AG04450 (cell line): ENCODE results near the gene ENGASE. TPM values are rescaled to one million over a fixed set of nuclear protein-coding genes. Genes with fewer than 3 reads are reported as not detected.

Experiments
- CTCF ChIA-PET: fragments of 300-600, 350-600 bp; formaldehyde crosslinking; extraction: SDS; loops from one replicate; lab custom pipeline; 2022; ENCODE audit warnings: antibody characterized with exemption, inconsistent platforms; lab: Charles Lee
- POLR2A ChIA-PET: fragments of 350-600 bp; formaldehyde crosslinking; extraction: SDS; loops from one replicate; lab custom pipeline; 2021; ENCODE audit warnings: antibody characterized with exemption, inconsistent platforms; lab: Yijun Ruan, JAX
- DNase-seq: peaks from one replicate; pipeline ENCODE4 v3.0.0-alpha.2; 2011; ENCODE audit warnings: low read depth, low spot score
- H3K27ac ChIP-seq: one replicate; pipeline ENCODE4 v1.5.1; 2012; ENCODE audit warnings: low read depth, low read length, control low read depth
- H3K27me3 ChIP-seq: one replicate; pipeline ENCODE4 v1.6.0; 2012; ENCODE audit warnings: low read length; ENCODE audit not compliant: control insufficient read depth, insufficient read depth
- H3K4me3 ChIP-seq: 2 replicates; pipeline ENCODE4 v1.5.1; 2011; ENCODE audit warnings: mild to moderate bottlenecking, low read depth, low read length, control low read depth
- H3K9me3 ChIP-seq: 2 replicates; pipeline ENCODE4 v1.5.1; 2012; ENCODE audit warnings: low read length; ENCODE audit not compliant: control insufficient read depth, insufficient read depth
- polyA minus RNA-seq: library from RNA; depleted of rRNA, polyadenylated mRNA; stranded (reverse); fragments of >200 nt; gene quantifications from 2 replicates; pipeline ENCODE4 v1.2.3, GENCODE V29; 2011; rRNA and poly(A)+ RNA removed
- polyA plus RNA-seq: library from polyadenylated mRNA; depleted of rRNA; stranded (reverse); fragments of >200 nt; gene quantifications from 2 replicates; pipeline ENCODE4 v1.2.3, GENCODE V29; 2011; rRNA removed
- TF ChIP-seq, protein P1 (sequence below): IDR thresholded peaks from 2 replicates; pipeline ENCODE4 v1.5.1; 2011; ENCODE audit warnings: low read depth, low read length, control low read depth, inconsistent platforms

Gene ENGASE, protein sequence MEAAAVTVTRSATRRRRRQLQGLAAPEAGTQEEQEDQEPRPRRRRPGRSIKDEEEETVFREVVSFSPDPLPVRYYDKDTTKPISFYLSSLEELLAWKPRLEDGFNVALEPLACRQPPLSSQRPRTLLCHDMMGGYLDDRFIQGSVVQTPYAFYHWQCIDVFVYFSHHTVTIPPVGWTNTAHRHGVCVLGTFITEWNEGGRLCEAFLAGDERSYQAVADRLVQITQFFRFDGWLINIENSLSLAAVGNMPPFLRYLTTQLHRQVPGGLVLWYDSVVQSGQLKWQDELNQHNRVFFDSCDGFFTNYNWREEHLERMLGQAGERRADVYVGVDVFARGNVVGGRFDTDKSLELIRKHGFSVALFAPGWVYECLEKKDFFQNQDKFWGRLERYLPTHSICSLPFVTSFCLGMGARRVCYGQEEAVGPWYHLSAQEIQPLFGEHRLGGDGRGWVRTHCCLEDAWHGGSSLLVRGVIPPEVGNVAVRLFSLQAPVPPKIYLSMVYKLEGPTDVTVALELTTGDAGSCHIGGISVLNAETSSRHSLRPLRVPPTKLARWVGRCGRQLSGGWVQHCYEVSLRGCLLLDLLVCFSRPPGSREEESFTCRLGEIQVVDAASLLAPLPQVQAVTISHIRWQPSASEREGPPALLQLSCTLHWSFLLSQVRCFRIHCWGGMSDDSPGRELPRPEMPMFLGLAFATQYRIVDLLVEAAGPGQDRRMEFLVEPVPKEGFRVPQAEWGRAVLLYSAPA
- polyA plus RNA-seq, result 5.9 and 6.0 TPM in 2 replicates
- polyA minus RNA-seq, result 10.1 and 12.7 TPM in 2 replicates

DNA sequence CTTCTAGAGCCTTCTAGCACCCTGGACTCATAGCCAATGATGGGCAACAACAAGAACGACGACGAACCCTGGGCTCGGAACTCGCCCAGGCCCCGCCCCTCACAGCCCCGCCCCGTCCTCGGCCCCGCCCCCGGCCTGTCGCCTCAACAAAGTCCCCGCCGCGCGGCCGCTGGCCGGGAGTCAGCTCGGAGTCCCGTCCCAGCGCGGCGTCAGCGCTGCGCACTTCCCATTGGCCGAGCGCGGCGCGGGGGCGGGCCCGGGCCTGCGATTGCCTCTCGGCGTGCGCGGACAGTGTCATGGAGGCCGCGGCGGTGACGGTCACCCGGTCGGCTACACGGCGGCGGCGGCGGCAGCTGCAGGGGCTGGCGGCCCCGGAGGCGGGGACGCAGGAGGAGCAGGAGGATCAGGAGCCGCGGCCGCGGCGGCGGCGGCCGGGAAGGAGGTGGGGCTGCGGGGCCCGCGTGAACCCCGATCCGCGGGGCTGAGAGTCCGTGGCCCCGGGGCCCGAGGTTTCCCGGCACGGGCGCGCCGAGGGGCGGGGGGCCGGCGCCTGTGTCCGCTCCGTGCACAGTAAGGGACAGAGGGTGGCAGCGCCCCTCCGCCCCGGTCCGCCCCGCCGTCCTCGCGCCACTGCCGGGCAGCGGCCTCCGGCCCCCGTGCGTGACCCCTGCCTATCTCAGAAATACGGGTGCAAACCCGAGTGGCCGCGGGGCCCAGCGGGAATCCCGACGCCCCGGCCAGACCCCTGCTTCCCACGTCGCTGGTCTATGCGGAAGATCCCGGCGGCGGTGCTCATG, at the start of gene ENGASE:
ENGASE (plus strand) TSS at position 176 of the 797 bp plus-strand sequence; CDS start at position 297, 121 bp downstream.
- TF ChIP-seq, protein P1, sequence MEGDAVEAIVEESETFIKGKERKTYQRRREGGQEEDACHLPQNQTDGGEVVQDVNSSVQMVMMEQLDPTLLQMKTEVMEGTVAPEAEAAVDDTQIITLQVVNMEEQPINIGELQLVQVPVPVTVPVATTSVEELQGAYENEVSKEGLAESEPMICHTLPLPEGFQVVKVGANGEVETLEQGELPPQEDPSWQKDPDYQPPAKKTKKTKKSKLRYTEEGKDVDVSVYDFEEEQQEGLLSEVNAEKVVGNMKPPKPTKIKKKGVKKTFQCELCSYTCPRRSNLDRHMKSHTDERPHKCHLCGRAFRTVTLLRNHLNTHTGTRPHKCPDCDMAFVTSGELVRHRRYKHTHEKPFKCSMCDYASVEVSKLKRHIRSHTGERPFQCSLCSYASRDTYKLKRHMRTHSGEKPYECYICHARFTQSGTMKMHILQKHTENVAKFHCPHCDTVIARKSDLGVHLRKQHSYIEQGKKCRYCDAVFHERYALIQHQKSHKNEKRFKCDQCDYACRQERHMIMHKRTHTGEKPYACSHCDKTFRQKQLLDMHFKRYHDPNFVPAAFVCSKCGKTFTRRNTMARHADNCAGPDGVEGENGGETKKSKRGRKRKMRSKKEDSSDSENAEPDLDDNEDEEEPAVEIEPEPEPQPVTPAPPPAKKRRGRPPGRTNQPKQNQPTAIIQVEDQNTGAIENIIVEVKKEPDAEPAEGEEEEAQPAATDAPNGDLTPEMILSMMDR, result no peak
- DNase-seq, result peak; percentile 59
- ChIA-PET POLR2A (interaction anchor here (0.6 to 0.7 kb wide), 2 partner anchors 33 to 38 kb away, joined by 3 read pairs; no protein-coding TSS in a partner anchor), CTCF (interaction anchor here (0.9 to 2.6 kb wide), 7 partner anchors 8 to 317 kb away, joined by 3 to 18 read pairs (median 6); no protein-coding TSS in a partner anchor)
- Histone ChIP-seq H3K9me3 (no peaks in the 10 kb centered on the region), H3K27ac (no peak within 1 kb of the TSS), H3K4me3 (peak within 1 kb of the TSS; percentile 67), H3K27me3 (peaks cover 6% of the 10 kb centered on the region)

DNA sequence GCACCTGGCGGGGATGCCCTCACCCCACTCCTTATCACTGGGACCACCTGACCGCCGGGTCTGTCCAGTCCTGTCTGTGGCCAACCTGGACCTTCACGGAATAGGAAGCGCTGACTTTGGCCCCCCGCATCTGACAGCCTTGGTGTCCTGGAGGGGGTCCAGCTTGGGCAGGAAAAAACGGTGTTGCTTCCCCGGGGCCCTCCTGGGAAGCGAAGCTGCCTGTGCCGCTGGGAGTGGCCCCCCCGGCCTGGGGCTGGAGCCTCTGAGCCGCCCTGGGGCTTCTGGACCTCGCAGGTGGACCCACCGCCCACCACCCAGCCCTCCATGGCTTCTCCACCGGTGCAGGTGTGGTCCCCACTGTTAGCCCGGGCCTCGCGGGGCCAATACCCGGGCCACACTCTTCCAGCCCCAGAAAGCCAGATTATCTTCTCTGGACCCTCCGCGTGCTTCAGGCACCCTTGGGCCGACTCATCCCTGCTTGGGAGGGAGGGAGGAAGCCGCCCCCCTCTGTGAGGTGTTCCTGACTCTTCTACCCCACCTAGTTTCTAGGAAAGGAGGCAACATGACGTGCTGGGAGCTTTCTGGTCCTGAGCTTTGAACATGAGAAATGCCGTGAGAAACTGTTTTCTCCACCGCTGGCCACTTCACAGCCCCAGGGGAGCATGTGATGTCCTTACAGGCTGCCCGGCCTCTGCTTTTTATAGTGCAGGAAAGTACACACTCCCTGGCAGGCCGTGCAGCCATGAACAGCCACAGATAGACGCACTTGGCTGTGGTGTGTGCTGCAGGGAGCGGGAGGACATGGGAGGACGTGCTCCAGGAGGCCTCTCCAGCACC, 49.5 kb upstream of the ENGASE start:
- no peak for DNase-seq
- Histone ChIP-seq H3K4me3 (peak overlapping the region; percentile 70), H3K9me3 (no peaks in the 10 kb centered on the region; the same call in 1 of the 2 replicates), H3K27me3 (peaks cover 3% of the 10 kb centered on the region), H3K27ac (no peak overlapping the region)
- ChIA-PET CTCF (interaction anchor here (0.6 to 2.9 kb wide), 2 partner anchors 15 to 367 kb away, joined by 3 to 10 read pairs; no protein-coding TSS in a partner anchor), POLR2A (no interaction called here)
- TF ChIP-seq, protein P1, result no peak

DNA sequence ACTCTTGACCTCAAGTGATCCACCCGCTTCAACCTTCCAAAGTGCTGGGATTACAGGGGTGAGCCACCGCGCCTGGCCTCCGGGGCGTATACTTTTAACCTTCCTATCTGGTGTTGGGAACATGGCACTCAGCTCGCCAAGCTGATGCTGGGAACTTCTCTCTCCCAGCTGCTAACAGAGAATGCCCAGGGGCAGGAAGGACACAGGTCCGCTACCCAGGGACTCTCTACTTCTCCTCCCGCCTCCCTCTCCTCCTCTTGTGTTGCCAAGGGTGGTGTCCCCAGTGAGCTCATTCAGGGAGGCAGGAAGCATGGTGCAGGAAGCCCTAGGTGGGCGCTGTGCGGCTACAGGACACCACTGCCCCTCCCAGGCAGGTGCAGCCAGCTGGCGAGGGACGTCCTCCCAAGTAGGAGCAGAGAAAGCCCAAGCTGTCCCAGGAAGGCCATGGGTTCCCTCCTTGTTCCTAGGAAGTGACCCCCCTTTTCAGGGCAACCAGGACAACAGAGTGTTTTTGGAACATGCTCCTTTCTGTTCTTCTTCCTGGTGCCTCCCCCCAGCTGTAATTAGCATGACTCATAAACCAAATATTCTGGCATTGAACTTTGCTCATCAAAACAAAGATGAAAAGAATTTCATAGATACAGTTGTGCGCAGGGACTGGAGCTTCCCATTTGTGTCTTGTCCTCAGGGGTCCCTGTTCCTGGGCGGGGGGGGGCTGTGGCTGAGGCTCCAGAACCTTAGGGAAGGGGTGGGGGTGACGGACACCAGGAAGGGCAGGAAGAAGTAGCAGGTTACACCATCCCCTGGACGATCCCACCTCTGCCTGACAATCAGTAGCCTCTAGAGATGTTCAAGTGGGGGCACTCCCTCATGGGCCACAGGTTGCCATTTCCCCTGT, 48.0 kb upstream of the ENGASE start:
- DNase-seq, result no peak
- Histone ChIP-seq H3K9me3 (no peaks in the 10 kb centered on the region; the same call in 1 of the 2 replicates), H3K27me3 (peaks cover 3% of the 10 kb centered on the region), H3K27ac (no peak overlapping the region), H3K4me3 (peak overlapping the region; percentile 3)
- CTCF ChIA-PET, result interaction anchor here (0.6 to 4.8 kb wide), 9 partner anchors 16 to 367 kb away, joined by 3 to 42 read pairs (median 5); no protein-coding TSS in a partner anchor
- POLR2A ChIA-PET, result interaction anchor here (0.7 to 2.1 kb wide), 3 partner anchors 10 to 31 kb away, joined by 5 to 15 read pairs (median 7); no protein-coding TSS in a partner anchor
- TF ChIP-seq, protein P1, result no peak
